SHP77 (cell line): Measurements from ENCODE around the gene XAB2.

Source experiments
- DNase-seq, 2 experiments: peaks; one replicate each; lab custom pipeline; 2025; lab: John Stamatoyannopoulos, UW

The XAB2 gene

GRCh38 chr19:7629347-7630054 is at the start of gene XAB2, which contains the start of gene PET100:
XAB2 (minus strand) TSS chr19:7629545; CDS start chr19:7629527, 18 bp downstream.
PET100 (plus strand) TSS chr19:7629793; CDS start chr19:7629834, 41 bp downstream.
- DNase-seq, result peak; percentile 97 to 98

GRCh38 chr19:7677669-7678311 is 48.4 kb upstream of the XAB2 start:
- DNase-seq, result no peak

GRCh38 chr19:7676854-7677253 is 47.5 kb upstream of the XAB2 start, which contains the start of gene MCEMP1:
MCEMP1 (plus strand) TSS chr19:7677090; CDS start chr19:7677121, 31 bp downstream.
- DNase-seq, result no peak

DNA sequence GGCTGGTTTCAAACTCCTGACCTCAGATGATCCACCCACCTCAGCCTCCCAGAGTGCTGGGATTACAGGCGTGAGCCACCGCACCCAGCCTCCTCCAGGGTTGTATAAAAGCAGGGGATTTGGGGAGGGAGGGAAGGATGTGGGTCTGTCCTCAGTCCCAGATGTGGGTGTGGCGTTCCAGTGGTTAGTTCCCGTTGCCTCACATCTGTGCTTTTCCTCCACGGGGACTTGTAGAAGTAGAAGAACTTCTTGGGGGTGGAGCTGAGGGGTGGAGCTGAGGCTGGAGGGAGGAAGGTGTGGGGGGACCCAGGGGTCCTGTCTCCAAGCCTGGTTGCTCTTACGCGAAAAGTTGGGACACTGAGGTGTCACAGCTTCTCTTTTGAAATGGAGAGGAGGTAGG is 47.0 kb upstream of the XAB2 start:
- DNase-seq, result no peak

DNA sequence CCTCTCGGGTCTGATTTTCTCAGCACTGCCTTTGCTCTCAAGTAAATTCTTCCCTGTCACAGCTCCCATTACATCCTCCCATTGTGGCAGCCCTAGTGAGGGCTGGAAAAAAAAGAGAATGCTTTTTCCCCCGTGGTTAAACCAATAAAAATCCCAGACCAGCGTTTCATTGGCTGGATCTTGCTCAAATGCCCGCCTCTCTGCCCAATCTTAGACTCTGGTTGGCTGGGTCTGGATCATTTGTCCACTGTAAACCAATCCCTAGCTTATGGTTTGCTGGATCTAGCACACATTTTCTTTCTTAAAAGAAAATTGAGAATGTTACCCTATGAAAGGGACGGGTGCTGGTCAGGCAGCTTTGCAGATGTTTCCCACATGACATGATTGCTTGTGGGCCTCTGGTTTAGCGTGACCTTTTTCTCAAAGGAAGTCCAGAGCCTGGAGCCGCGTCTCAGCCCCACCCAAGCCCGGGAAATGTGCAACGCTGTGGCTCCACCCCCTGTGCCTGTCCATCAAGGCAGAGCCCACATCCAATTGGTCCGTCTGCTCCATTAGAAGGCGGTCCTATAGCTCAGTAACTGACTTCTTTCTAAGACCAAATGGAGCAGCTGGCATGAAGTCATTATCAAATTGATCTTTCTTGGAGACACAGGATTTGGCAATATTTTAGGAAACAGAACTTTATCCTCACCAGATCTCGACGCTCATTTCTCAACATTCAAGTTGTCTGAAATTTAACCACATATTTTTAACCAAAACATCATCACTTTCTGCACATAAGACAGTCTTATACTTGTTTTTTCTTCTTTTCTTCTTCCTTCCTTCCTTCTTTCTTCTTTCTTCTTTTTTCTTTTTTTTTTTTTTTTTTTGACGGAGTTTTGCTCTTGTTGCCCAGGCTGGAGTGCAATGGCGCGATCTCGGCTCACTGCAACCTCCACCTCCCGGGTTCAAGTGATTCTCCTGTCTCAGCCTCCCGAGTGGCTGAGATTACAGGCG is 45.0 kb upstream of the XAB2 start:
- peak; percentile 36 to 42 for DNase-seq

GRCh38 chr19:7672522-7672921 is 43.2 kb upstream of the XAB2 start:
- no peak for DNase-seq

GRCh38 chr19:7670790-7671189 is 41.4 kb upstream of the XAB2 start:
- no peak for DNase-seq

- no peak for DNase-seq
Observed at GRCh38 chr19:7670150-7670783, 40.9 kb upstream of the XAB2 start.

DNA sequence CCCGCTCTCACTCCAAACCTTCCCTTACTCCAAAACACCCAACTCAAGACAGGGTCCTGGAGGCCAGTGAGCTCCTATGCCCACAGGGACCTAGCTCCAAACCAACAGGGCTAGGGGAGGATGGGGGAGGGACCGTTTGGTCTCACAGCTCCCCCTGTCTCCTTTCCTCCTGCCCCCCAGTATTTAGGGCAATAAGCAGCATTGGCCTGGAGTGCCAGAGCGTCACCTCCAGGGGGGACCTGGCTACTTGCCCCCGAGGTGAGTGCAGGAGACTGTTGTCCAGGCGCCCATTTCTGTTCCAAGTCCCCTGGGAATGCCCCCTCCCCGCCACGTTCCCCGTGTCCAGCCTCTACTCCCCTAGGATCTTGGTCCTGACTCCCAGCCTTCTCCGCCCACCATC is 40.3 kb upstream of the XAB2 start:
- DNase-seq, result no peak

- DNase-seq, result no peak
Observed at GRCh38 chr19:7668842-7669241, 39.5 kb upstream of the XAB2 start, which contains the start of gene RETN. RETN (plus strand) TSS chr19:7669049; CDS start chr19:7669327, 278 bp downstream.

DNA sequence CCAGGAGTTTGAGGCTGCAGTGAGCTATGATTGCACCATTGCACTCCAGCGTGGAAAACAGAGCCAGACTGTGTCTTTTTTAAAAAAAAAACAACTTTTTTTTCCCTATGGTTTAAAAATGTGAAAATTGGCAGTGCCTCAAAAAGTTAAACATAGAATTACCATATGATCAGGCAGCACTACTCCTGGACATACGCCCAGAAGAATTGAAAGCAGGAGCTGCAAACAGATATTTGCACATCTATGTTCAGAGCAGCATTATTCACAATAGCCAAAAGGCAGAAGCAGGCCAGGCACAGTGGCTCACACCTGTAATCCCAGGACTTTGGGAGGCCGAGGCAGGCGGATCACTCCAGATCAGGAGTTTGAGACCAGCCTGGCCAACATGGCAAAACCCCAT is 35.7 kb upstream of the XAB2 start:
- no peak for DNase-seq

- DNase-seq, result no peak
Observed at GRCh38 chr19:7663706-7664105, 34.4 kb upstream of the XAB2 start.

DNA sequence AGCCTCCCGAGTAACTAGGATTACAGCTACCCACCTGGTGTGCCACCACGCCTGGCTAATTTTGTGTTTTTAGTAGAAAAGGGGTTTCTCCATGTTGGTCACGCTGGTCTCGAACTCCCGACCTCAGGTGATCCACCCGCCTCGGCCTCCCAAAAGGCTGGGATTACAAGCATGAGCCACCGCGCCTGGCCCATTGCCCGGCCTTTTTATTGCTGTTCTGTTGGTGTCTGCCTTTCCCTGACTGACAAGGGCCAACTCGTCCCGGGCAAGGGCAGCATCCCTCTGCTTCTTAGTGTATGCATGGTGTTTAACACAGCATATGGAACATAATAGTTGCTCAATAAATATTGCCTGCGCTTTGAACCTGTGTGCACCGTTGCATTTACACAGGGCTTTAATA is 33.3 kb upstream of the XAB2 start:
- DNase-seq, result no peak

- DNase-seq, result no peak
Observed at GRCh38 chr19:7661744-7662538, 32.6 kb upstream of the XAB2 start.

- no peak for DNase-seq
Observed at GRCh38 chr19:7658219-7658686, 28.9 kb upstream of the XAB2 start.

DNA sequence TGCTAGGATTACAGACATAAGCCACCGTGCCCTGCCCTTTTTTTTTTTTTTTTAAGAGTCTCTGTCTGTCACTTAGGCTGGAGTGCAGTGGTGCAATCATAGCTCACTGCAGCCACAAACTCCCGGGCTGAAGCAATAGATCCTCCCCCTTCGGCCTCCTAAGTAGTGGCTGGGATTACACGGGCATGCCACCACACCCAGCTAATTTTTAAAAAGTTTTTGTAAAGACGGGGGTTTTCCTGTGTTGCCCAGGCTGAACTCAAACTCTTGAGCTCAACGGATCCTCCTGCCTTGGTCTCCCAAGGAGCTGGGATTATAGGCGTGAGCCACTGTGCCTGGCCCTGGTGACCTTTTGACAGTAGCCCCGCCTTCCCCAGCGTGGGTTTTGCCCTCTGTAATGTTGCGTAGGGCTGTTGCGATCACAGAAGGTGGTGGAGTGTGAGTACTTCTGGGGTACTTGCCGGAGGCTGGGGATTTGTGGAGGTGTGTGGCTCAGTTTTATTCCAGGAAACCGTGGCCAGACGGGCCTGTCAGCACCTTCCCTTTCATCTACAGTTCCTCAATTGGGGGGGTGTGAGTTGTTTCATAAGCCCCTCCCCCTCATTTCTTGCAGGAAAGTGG is 27.9 kb upstream of the XAB2 start:
- DNase-seq, result no peak

- DNase-seq, result no peak
Observed at GRCh38 chr19:7655581-7655980, 26.2 kb upstream of the XAB2 start.

GRCh38 chr19:7654401-7654800 is 25.1 kb upstream of the XAB2 start:
- DNase-seq, result no peak

DNA sequence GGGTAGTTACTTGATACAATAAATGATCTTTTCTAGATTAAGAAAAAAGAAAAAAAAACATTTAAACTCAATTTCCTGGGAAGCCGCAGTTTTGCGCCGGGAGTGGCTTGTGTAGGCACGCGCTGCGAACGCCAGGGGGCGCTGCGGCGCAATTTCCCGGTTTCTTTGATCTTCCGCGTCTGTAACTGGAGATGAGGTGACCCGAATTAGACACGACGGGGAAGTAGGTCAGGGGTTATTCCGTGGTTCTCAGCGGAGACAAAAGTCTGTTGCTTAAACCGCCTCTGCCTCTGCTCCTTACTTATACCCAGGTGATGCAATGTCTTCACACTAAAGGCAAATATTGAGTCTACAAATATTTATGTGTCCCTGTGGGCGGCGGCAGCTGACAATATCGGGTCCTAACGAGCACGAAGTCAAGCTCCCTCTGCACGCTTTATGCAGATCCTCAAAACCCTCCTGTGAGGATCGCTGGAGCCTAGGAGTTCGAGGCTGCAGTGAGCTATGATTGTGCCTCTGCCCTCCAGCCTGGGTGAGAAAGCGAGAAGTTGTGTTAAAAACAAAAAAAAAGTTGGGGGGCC is 22.8 kb upstream of the XAB2 start:
- DNase-seq, result peak; percentile 55 to 63

DNA sequence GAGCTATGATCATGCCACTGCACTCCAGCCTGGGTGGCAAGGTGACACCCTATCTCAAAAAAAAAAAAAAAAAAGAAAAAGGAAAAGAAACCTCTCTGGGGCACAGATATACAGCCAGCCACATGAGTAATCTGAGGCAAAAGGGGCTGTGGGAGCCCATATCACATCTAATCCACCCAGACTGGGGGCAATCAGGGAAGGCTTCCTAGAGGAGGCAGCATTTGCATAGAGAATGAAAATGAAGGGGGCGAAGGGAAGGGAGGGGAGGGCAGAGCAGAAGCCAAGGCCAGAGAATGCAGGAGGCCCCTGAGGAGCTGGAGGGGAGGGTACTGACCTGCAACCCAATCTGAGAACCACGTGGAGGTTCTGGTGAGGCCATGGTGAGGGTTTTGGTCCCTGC is 20.8 kb upstream of the XAB2 start:
- DNase-seq, result no peak
